ENCODE data around the gene OR14I1.
"Not testable (repeated sequence)": the region's sequence is repeated elsewhere in the genome, so short reads cannot be mapped to it uniquely, and the experiment has no call there.

The OR14I1 gene

DNA sequence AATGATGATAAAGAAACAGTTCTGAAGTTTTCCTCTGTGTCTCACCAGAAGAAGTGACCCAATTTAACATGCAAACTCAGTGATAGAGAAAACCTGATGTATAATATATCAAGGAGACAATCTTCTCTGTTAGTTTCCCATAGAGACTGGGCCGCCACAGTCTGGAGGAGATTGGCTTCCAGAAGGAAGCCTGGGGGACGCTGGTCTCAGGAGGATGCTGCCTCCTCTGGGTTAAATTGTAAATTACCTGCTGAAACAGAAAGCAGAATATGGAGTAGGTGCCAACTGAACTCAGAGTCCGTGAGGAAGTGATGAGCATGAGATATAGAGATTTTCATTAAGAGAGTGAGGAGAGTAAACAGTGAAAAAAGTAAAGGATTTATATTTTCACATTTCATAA is 15.8 kb downstream of the OR14I1 start:
- no peak for DNase-seq

- no peak for DNase-seq
Measured at GRCh38 chr1:248681651-248682050, 20.9 kb downstream of the OR14I1 start.

- DNase-seq, result no peak
Measured at GRCh38 chr1:248670003-248670402, 32.6 kb downstream of the OR14I1 start.

DNA sequence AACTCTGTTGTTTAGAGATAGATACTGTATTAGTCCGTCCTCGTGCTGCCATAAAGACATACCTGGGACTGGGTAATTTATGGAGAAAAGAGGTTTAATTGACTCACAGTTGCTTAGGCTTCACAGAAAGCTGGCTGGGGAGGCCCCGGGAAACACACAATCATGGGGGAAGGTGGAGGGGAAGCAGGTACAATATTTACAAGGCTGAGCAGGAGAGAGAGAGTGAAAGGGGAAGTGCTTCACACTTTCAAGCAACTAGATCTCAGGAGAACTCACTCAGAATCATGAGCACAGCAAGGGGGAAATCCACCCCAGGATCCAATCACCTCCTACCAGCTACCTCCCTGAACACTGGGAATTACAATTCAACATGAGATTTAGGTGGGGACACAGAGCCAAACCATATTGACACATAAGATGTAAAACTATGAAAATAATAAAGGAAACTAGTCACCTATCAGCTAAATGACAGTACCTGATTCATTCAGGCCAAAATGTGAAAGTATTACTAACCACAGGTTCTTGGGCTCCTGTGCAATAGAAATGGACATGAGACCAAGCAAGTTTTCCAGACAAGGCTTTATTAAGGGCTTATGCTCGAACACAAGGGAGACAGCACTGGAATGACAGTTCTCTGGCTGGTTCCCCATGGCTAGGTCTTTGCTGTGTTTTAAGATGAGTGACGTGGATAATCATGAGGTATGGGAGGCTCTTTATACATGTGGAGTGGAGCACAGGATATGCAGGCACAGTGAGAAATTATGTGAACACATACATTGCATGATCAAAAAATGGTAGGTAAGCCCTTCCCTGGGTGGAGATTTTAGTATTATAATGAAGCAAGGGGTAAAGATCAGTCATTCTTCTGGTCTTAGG is 38.9 kb downstream of the OR14I1 start:
- not testable (repeated sequence) for DNase-seq

- DNase-seq, result not testable (repeated sequence)
Measured at GRCh38 chr1:248656797-248657196, 45.8 kb downstream of the OR14I1 start.

DNA sequence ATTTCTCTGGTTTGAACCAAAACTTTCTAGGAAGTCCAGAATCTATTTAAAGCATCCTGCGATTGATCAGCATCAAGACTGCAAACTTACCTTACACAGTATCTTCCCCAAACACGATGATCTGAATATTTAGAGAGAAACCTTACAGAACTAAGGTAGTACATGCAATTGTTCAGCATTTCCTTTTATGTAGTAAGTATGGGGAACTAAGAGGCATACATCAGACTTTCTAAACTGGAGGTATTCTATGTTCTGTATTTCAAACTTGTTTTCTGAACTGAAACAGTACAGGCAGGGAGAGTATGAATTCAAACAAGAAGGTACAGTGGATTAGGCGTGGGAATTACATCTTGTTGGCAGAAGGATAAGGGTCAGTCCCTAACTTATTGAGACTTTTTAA is 47.2 kb downstream of the OR14I1 start, which contains the start of gene OR2T27:
Gene OR2T27 (minus strand): TSS at position 175 of the 400 bp plus-strand sequence. CDS start 4,644 bp downstream, outside the sequence.
- DNase-seq, result not testable (repeated sequence)
